ENCODE data around the gene GTF2IRD1. TPM values are rescaled to one million over a fixed set of nuclear protein-coding genes. Genes with fewer than 3 reads are reported as not detected.

The GTF2IRD1 gene
- total and polyA plus RNA-seq, 9 of the 15 experiments (the other 6 are each of a cell fraction or from before 2014, with no cell fraction given): 9.1 to 30.2 (median 14.0) TPM

DNA sequence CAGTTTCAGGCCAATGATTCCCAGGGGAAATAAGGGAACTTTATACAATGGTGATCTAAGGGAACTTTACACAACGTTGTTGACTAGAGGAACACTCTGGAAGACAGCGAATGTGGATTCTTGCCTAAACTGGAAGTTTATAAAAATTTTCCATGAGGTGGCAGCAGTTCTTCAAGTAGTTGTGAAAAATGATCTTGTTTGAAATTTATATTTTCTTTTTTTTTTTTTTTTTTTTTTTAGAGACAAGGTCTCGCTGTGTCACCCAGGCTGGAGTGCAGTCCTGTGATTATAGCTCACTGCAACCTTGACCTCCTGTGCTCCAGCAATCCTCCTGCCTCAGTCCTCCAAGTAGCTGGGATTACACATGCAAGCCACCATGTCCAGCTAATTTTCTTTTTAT is 171.7 kb downstream of the GTF2IRD1 start:
- H3K9me3 ChIP-seq (replicated peaks; ENCODE audit: control insufficient read depth, insufficient read depth, low read depth, low read length): no peaks in the 10 kb centered on the region
- no TSS peak for BruUV-seq (replicated peaks)
- no peaks in the 10 kb centered on the region for H3K36me3 ChIP-seq (ENCODE audit: control insufficient read depth, insufficient read depth, low read length)
- FAIRE-seq (peak; percentile 56), DNase-seq (ENCODE audit: extremely low read depth in 1 of 4, low spot score in 3 of 4) (peak in 2 of 4 experiments; percentile 11 to 43), ATAC-seq (peak; percentile 43)
- H4K20me1 ChIP-seq (replicated peaks; ENCODE audit: control insufficient read depth, insufficient read depth, low read length): no peaks in the 10 kb centered on the region
- H3K27ac ChIP-seq (ENCODE audit: extremely low read depth, low read depth, low read length): no peak overlapping the region
- ChIA-PET CTCF (ENCODE audit: low intra/inter-chr PET ratio) (interaction anchor here (0.6 kb wide), 1 partner anchor 421 kb away, joined by 5 read pairs; no protein-coding TSS in a partner anchor), POLR2A (interaction anchor here (0.6 to 1.0 kb wide), 3 partner anchors 8 to 908 kb away, joined by 3 read pairs; no protein-coding TSS in a partner anchor)
- intact Hi-C loops (cut with micrococcal nuclease): loop anchor here (5.0 kb wide), 1 partner anchor 82 kb away; no protein-coding TSS in a partner anchor
- H2AFZ ChIP-seq (ENCODE audit: low read depth, low read length): peak overlapping the region; percentile 69; the same call in 1 of the 2 replicates
- no peak overlapping the region for H3K4me3 ChIP-seq
- no peaks in the 10 kb centered on the region for H3K79me2 ChIP-seq (ENCODE audit: control insufficient read depth, insufficient read depth, low read length)
- 8% methylated on average over 3 of the region's 3 CpGs for WGBS (ENCODE audit: insufficient coverage, low coverage, missing lambda C conversion rate)
- H3K9me1 ChIP-seq (ENCODE audit: control insufficient read depth, insufficient read depth, low read length): no peaks in the 10 kb centered on the region
- no peak overlapping the region for H3K4me2 ChIP-seq (ENCODE audit: insufficient read depth, low read length)
- in situ Hi-C loops (cut with MboI): no loop called here
- H3K27me3 ChIP-seq (ENCODE audit: control insufficient read depth in 2 of 2, insufficient read depth in 2 of 2, low read length in 2 of 2): peaks cover 0 to 6% of the 10 kb centered on the region in 2 experiments; a peak in 1 of 5 replicates
- H3K4me1 ChIP-seq (replicated peaks in 1 of 2; ENCODE audit: control insufficient read depth in 2 of 2, insufficient read depth in 2 of 2, low read length in 2 of 2): peaks cover 0 to 2% of the 10 kb centered on the region in 2 experiments; a peak in 2 of 5 replicates
- no peak overlapping the region for H3K9ac ChIP-seq (ENCODE audit: insufficient read depth in 1 of 2, low read depth in 2 of 2, low read length in 2 of 2)
- peak; percentile 86 for TF ChIP-seq ZNF384 (IDR thresholded peaks at IDR 0.05; ENCODE audit: low read depth, low read length)
- no peak for TF ChIP-seq TAF15 (IDR thresholded peaks at IDR 0.05; ENCODE audit: low read depth, low read length)
- no peak for TF ChIP-seq ZNF274 (IDR thresholded peaks at IDR 0.05; ENCODE audit: borderline replicate concordance, low read depth, low read length)
- TF ChIP-seq, protein P1, sequence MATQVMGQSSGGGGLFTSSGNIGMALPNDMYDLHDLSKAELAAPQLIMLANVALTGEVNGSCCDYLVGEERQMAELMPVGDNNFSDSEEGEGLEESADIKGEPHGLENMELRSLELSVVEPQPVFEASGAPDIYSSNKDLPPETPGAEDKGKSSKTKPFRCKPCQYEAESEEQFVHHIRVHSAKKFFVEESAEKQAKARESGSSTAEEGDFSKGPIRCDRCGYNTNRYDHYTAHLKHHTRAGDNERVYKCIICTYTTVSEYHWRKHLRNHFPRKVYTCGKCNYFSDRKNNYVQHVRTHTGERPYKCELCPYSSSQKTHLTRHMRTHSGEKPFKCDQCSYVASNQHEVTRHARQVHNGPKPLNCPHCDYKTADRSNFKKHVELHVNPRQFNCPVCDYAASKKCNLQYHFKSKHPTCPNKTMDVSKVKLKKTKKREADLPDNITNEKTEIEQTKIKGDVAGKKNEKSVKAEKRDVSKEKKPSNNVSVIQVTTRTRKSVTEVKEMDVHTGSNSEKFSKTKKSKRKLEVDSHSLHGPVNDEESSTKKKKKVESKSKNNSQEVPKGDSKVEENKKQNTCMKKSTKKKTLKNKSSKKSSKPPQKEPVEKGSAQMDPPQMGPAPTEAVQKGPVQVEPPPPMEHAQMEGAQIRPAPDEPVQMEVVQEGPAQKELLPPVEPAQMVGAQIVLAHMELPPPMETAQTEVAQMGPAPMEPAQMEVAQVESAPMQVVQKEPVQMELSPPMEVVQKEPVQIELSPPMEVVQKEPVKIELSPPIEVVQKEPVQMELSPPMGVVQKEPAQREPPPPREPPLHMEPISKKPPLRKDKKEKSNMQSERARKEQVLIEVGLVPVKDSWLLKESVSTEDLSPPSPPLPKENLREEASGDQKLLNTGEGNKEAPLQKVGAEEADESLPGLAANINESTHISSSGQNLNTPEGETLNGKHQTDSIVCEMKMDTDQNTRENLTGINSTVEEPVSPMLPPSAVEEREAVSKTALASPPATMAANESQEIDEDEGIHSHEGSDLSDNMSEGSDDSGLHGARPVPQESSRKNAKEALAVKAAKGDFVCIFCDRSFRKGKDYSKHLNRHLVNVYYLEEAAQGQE (IDR thresholded peaks at IDR 0.05; ENCODE audit: borderline replicate concordance): peak; percentile 56; the same call in 1 of the 2 replicates
- TF ChIP-seq, protein P1 (CRISPR knock-in tag; IDR thresholded peaks at IDR 0.05; ENCODE audit: low read depth): no peak
- TF ChIP-seq, protein P2, sequence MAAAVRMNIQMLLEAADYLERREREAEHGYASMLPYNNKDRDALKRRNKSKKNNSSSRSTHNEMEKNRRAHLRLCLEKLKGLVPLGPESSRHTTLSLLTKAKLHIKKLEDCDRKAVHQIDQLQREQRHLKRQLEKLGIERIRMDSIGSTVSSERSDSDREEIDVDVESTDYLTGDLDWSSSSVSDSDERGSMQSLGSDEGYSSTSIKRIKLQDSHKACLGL (CRISPR knock-in tag; IDR thresholded peaks at IDR 0.05; ENCODE audit: borderline replicate concordance, poor library complexity, severe bottlenecking): peak; percentile 5
- 0 out of 2 replicates have a peak, but pooled peaks have one; percentile 15 for TF ChIP-seq DEAF1 (CRISPR knock-in tag; IDR thresholded peaks at IDR 0.05)
